OCI-LY1 (cell line): ENCODE results near the gene ACSS1.

ENCODE experiments used
- EZH2 ChIP-seq: fragments of 200-600 bp; sonication (generic), shearing (Covaris generic); IDR thresholded peaks from 2 replicates; pipeline ENCODE4 v1.8.0; 2017; ENCODE audit warnings: borderline replicate concordance, mixed run types, mild to moderate bottlenecking, antibody characterized with exemption, low read length, moderate library complexity, mixed read lengths
- TF ChIP-seq, protein P1 (sequence below): fragments of 200-600 bp; sonication (generic), shearing (Covaris generic); IDR thresholded peaks from 2 replicates; pipeline ENCODE4 v1.5.1; 2017; ENCODE audit warnings: mild to moderate bottlenecking, antibody characterized with exemption, low read length, moderate library complexity, mixed read lengths

GRCh38 chr20:24999568-24999967, 58.4 kb downstream of the ACSS1 start:
- TF ChIP-seq, protein P1, sequence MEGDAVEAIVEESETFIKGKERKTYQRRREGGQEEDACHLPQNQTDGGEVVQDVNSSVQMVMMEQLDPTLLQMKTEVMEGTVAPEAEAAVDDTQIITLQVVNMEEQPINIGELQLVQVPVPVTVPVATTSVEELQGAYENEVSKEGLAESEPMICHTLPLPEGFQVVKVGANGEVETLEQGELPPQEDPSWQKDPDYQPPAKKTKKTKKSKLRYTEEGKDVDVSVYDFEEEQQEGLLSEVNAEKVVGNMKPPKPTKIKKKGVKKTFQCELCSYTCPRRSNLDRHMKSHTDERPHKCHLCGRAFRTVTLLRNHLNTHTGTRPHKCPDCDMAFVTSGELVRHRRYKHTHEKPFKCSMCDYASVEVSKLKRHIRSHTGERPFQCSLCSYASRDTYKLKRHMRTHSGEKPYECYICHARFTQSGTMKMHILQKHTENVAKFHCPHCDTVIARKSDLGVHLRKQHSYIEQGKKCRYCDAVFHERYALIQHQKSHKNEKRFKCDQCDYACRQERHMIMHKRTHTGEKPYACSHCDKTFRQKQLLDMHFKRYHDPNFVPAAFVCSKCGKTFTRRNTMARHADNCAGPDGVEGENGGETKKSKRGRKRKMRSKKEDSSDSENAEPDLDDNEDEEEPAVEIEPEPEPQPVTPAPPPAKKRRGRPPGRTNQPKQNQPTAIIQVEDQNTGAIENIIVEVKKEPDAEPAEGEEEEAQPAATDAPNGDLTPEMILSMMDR, result no peak
- TF ChIP-seq EZH2, result no peak
